Activated naive CD8-positive, alpha-beta T cell treated with anti-CD3 and anti-CD28 coated beads, Interleukin-2, amount 50 U/mL, for 16 hours (primary cell): ENCODE results near the gene IFNL2.

Source experiments
- DNase-seq: peaks from one replicate; pipeline ENCODE4 v3.0.0-alpha.2; 2020; ENCODE audit warnings: low read depth, low spot score

IFNL2 gene

DNA sequence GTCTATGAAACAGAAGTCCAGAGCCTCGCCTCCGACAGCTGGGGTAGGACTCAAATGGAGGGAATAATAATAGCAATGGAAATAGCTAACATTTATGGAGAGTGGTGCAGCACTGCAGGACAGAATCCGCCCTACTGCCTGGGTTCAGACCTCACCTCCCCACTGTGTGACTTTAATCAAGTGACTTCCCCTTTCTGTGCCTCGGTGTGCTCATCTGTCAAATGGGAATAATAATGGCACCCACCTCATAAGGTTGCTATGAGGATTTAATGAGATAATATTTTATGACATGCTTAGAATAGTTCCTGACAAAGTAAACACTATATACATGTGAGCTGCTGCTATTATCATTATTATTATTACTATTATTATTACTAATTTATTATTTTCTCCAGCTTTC, 49.3 kb downstream of the IFNL2 start:
- DNase-seq: no peak

DNA sequence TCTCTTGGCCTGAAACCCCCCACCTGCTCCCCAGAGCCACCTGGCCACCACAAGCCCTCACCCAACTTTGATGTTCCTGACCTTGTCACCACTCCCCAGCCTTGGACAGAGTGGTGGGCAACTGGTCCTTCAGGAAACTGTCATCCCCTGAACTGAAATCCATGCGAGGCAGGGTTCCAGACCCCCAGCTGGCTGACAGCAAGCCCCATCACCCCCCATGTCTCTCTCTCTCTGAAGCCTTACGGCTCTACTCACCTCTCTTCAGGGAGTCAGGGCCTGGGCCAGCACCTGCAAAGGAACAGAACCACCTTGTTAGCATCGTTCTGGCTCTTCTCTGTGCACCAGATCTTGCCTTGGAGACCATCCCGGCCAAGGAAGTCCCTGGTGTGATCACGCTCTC, 49.9 kb downstream of the IFNL2 start:
- DNase-seq: no peak

DNA sequence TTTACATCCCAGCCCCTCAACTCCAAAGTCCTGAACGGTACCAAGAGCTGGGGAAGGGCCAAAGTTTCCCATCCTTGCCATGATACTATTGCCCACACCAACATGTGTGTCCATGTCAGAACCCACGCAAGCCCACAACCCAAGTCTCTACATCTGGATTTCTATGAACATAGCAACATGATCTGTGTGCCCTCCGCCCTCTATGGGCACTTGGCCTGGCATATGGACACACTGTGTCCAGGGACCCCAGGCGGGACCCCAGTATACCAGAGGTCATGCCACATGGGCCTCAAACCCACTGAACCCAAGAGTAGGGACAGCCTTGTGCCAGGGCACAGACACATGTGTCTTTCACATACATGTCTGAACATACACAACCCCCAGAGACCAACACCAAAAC, 50.5 kb downstream of the IFNL2 start:
- no peak for DNase-seq

DNA sequence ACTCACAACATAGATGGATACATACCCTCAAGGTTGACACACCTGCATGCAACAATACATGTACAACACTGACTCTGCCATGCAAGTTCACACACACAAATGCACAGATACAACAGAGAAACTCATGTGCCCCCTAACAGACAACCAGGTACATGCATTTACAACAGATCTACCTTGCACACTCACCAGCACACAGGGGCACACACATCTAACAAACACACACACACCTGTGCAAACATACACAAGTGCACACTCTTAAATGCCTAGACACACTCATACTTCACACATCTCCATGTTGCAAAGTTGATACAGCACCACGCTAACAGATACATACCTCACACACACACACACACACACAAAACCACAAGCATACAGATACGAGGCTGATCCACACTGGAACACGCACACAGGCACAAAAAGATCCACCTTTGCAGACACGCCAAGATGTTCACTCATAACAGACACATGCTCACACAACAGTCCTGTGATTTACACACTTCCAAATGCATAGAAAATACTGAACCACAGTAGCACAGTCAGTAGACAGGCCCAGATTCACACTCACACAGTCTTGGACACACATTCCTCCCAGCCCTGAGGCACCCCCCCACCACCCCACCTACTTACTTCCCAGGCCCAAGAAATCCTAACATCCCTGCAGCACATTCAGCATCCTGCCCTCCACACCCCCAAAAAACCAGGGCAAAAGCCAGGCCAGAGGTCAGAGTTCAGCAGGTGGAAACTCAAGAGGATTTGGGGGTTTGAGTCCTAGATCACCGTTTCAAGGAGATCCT, 51.1 kb downstream of the IFNL2 start:
- no peak for DNase-seq
